Measurements from ENCODE around the gene SERPINB10.

Gene SERPINB10

DNA sequence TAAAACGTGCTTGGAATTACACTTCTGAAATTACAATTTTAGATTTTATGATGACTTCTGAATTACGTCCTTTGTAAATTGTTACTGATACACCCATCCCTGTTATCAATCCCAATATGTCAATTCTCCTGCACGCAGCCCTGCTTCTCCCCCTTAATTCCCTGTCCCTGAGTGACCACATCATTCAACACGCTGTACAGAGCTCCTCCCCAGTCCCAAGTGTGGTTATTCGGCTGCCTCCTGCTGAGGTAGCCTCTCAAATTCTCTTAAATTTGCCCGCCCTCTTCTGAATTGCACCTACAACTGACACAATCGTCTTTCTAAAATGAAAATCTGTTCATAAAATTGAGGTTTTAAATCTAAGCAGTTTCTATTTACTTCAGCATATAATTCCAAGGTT, 72.3 kb downstream of the SERPINB10 start:
- no peaks in the 10 kb centered on the region for H3K9me3 ChIP-seq (ENCODE audit: control insufficient read depth, insufficient read depth, low read depth, low read length)
- H3K36me3 ChIP-seq (ENCODE audit: control insufficient read depth in 2 of 2, insufficient read depth in 1 of 2, low read length in 2 of 2) = peaks cover 0 to 8% of the 10 kb centered on the region in 2 experiments; a peak in 1 of 3 replicates
- ChIA-PET POLR2A (interaction anchor here (0.6 kb wide), 1 partner anchor 10 kb away, joined by 3 read pairs; no protein-coding TSS in a partner anchor), CTCF (interaction anchor here (0.6 to 1.5 kb wide), 9 partner anchors 11 to 1326 kb away, joined by 3 to 13 read pairs (median 4); no protein-coding TSS in a partner anchor)
- H3K27ac ChIP-seq (ENCODE audit: extremely low read depth, low read depth, low read length) = no peak overlapping the region
- H3K4me3 ChIP-seq (ENCODE audit: low read depth, low read length) = no peak overlapping the region
- H3K4me1 ChIP-seq (ENCODE audit: control insufficient read depth, insufficient read depth, low read length) = no peaks in the 10 kb centered on the region
- TF ChIP-seq, protein P1, sequence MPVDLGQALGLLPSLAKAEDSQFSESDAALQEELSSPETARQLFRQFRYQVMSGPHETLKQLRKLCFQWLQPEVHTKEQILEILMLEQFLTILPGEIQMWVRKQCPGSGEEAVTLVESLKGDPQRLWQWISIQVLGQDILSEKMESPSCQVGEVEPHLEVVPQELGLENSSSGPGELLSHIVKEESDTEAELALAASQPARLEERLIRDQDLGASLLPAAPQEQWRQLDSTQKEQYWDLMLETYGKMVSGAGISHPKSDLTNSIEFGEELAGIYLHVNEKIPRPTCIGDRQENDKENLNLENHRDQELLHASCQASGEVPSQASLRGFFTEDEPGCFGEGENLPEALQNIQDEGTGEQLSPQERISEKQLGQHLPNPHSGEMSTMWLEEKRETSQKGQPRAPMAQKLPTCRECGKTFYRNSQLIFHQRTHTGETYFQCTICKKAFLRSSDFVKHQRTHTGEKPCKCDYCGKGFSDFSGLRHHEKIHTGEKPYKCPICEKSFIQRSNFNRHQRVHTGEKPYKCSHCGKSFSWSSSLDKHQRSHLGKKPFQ (tag by site-specific recombination; IDR thresholded peaks at IDR 0.05) = no peak
- TF ChIP-seq, protein P2, sequence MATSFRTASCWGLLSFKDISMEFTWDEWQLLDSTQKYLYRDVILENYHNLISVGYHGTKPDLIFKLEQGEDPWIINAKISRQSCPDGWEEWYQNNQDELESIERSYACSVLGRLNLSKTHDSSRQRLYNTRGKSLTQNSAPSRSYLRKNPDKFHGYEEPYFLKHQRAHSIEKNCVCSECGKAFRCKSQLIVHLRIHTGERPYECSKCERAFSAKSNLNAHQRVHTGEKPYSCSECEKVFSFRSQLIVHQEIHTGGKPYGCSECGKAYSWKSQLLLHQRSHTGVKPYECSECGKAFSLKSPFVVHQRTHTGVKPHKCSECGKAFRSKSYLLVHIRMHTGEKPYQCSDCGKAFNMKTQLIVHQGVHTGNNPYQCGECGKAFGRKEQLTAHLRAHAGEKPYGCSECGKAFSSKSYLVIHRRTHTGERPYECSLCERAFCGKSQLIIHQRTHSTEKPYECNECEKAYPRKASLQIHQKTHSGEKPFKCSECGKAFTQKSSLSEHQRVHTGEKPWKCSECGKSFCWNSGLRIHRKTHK (tag by site-specific recombination; IDR thresholded peaks at IDR 0.05) = no peak
- no peak for TF ChIP-seq ZEB2 (tag by site-specific recombination; IDR thresholded peaks at IDR 0.05)
- TF ChIP-seq HOXA7 (CRISPR knock-in tag; IDR thresholded peaks at IDR 0.05; ENCODE audit: borderline replicate concordance) = no peak
- TF ChIP-seq HOXD13 (CRISPR knock-in tag; IDR thresholded peaks at IDR 0.05; ENCODE audit: borderline replicate concordance) = no peak
- TF ChIP-seq, protein P3, sequence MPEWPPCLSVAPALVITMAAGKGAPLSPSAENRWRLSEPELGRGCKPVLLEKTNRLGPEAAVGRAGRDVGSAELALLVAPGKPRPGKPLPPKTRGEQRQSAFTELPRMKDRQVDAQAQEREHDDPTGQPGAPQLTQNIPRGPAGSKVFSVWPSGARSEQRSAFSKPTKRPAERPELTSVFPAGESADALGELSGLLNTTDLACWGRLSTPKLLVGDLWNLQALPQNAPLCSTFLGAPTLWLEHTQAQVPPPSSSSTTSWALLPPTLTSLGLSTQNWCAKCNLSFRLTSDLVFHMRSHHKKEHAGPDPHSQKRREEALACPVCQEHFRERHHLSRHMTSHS (tag by site-specific recombination; IDR thresholded peaks at IDR 0.05) = no peak
- no peak for TF ChIP-seq ZNF266 (tag by site-specific recombination; IDR thresholded peaks at IDR 0.05; ENCODE audit: low read depth)
- TF ChIP-seq, protein P4, sequence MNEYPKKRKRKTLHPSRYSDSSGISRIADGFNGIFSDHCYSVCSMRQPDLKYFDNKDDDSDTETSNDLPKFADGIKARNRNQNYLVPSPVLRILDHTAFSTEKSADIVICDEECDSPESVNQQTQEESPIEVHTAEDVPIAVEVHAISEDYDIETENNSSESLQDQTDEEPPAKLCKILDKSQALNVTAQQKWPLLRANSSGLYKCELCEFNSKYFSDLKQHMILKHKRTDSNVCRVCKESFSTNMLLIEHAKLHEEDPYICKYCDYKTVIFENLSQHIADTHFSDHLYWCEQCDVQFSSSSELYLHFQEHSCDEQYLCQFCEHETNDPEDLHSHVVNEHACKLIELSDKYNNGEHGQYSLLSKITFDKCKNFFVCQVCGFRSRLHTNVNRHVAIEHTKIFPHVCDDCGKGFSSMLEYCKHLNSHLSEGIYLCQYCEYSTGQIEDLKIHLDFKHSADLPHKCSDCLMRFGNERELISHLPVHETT (tag by site-specific recombination; IDR thresholded peaks at IDR 0.05) = no peak
- TF ChIP-seq ZNF785 (tag by site-specific recombination; IDR thresholded peaks at IDR 0.05) = no peak
- TF ChIP-seq ZNF501 (tag by site-specific recombination; IDR thresholded peaks at IDR 0.05) = no peak
- TF ChIP-seq ZNF777 (tag by site-specific recombination; IDR thresholded peaks at IDR 0.05; ENCODE audit: borderline replicate concordance) = no peak
- no peak for TF ChIP-seq ZNF221 (tag by site-specific recombination; IDR thresholded peaks at IDR 0.05; ENCODE audit: borderline replicate concordance)
- TF ChIP-seq, protein P5, sequence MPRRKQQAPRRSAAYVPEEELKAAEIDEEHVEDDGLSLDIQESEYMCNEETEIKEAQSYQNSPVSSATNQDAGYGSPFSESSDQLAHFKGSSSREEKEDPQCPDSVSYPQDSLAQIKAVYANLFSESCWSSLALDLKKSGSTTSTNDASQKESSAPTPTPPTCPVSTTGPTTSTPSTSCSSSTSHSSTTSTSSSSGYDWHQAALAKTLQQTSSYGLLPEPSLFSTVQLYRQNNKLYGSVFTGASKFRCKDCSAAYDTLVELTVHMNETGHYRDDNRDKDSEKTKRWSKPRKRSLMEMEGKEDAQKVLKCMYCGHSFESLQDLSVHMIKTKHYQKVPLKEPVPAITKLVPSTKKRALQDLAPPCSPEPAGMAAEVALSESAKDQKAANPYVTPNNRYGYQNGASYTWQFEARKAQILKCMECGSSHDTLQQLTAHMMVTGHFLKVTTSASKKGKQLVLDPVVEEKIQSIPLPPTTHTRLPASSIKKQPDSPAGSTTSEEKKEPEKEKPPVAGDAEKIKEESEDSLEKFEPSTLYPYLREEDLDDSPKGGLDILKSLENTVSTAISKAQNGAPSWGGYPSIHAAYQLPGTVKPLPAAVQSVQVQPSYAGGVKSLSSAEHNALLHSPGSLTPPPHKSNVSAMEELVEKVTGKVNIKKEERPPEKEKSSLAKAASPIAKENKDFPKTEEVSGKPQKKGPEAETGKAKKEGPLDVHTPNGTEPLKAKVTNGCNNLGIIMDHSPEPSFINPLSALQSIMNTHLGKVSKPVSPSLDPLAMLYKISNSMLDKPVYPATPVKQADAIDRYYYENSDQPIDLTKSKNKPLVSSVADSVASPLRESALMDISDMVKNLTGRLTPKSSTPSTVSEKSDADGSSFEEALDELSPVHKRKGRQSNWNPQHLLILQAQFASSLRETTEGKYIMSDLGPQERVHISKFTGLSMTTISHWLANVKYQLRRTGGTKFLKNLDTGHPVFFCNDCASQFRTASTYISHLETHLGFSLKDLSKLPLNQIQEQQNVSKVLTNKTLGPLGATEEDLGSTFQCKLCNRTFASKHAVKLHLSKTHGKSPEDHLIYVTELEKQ (tag by site-specific recombination; IDR thresholded peaks at IDR 0.05; ENCODE audit: borderline replicate concordance) = no peak
- no peak for TF ChIP-seq ZNF843 (tag by site-specific recombination; IDR thresholded peaks at IDR 0.05)

DNA sequence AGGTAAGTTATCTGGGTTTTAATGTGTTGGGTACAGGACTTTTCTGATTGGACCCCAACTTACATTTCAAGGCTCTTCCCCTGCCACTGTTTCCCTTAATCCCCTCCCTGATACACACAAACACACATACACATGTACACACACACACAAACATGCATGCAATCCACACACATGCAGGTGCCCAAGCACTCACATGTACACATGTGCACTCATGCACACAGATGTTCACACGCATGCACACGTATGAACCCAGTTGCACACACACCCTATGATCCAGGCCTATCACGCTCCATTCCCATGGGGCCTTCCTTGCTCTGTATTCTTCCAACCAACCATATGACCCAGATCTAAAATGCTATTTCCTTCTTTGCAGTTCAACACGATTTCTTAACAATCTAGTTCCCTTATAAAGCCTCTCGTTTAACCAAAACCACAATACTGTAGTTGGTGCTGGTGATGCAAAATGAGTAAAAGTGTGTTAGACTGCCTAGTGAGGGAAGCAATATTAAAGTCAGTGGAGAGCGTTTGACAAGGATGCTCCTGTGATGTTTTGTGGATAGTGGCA, 73.2 kb downstream of the SERPINB10 start:
- CTCF ChIA-PET = interaction anchor here (1.5 kb wide), 1 partner anchor 157 kb away, joined by 4 read pairs; no protein-coding TSS in a partner anchor

More for the DNA sequence above, 73.2 kb downstream of the SERPINB10 start:
- H3K9me3 ChIP-seq (ENCODE audit: control insufficient read depth, insufficient read depth, low read depth, low read length) = no peaks in the 10 kb centered on the region
- no peak overlapping the region for H3K4me3 ChIP-seq (ENCODE audit: low read depth, low read length)
- H3K4me1 ChIP-seq (ENCODE audit: control insufficient read depth, insufficient read depth, low read length) = no peaks in the 10 kb centered on the region
- H3K27ac ChIP-seq (ENCODE audit: extremely low read depth, low read depth, low read length) = no peak overlapping the region
- POLR2A ChIA-PET = no interaction called here
- peaks cover 0 to 8% of the 10 kb centered on the region in 2 experiments; a peak in 1 of 3 replicates for H3K36me3 ChIP-seq (ENCODE audit: control insufficient read depth in 2 of 2, insufficient read depth in 1 of 2, low read length in 2 of 2)
- no peak for TF ChIP-seq ZFP69B (tag by site-specific recombination; IDR thresholded peaks at IDR 0.05)
- TF ChIP-seq ZNF132 (tag by site-specific recombination; IDR thresholded peaks at IDR 0.05; ENCODE audit: borderline replicate concordance) = no peak
- TF ChIP-seq ZNF202 (tag by site-specific recombination; IDR thresholded peaks at IDR 0.05; ENCODE audit: borderline replicate concordance) = no peak
- no peak for TF ChIP-seq MEIS1 (CRISPR knock-in tag; IDR thresholded peaks at IDR 0.05; ENCODE audit: borderline replicate concordance)
- no peak for TF ChIP-seq ZNF529 (tag by site-specific recombination; IDR thresholded peaks at IDR 0.05; ENCODE audit: insufficient replicate concordance)
- TF ChIP-seq ZNF214 (tag by site-specific recombination; IDR thresholded peaks at IDR 0.05; ENCODE audit: borderline replicate concordance) = no peak
- no peak for TF ChIP-seq ZNF561 (tag by site-specific recombination; IDR thresholded peaks at IDR 0.05; ENCODE audit: borderline replicate concordance)
- TF ChIP-seq EGR2 (tag by site-specific recombination; IDR thresholded peaks at IDR 0.05; ENCODE audit: low read depth) = no peak
- no peak for TF ChIP-seq SETDB1 (IDR thresholded peaks at IDR 0.05; ENCODE audit: insufficient read length, low read length)
- TF ChIP-seq ZNF837 (tag by site-specific recombination; IDR thresholded peaks at IDR 0.05) = no peak
- TF ChIP-seq ZNF530 (tag by site-specific recombination; IDR thresholded peaks at IDR 0.05; ENCODE audit: low read depth) = no peak

All from HEK293 (cell line).